ENCODE measurements around the gene LARP4B. TPM values are rescaled to one million over a fixed set of nuclear protein-coding genes. Genes with fewer than 3 reads are reported as not detected.

The LARP4B gene
- total RNA-seq, 1 donor from 2014 or later = 33.1 TPM

GRCh38 chr10:896982-897381 lies 34.5 kb downstream of the LARP4B start:
- Histone ChIP-seq H3K79me2 (ENCODE audit: low read depth) (peaks cover 100% of the 10 kb centered on the region), H3K9ac (no peak overlapping the region), H3K4me2 (no peak overlapping the region), H3K27ac (no peak overlapping the region), H3K9me3 (ENCODE audit: low read depth) (no peaks in the 10 kb centered on the region), H2AFZ (replicated peaks) (no peak overlapping the region), H3K4me3 (no peak overlapping the region), H3K4me1 (no peaks in the 10 kb centered on the region), H3K27me3 (no peaks in the 10 kb centered on the region), H3K36me3 (no peaks in the 10 kb centered on the region), H4K20me1 (ENCODE audit: low read depth) (peaks cover 65% of the 10 kb centered on the region), H3F3A (ENCODE audit: low read depth) (no peaks in the 10 kb centered on the region)
- H3K27me3 Mint-ChIP-seq (ENCODE audit: insufficient read depth, low read depth) = no peaks in the 10 kb centered on the region
- H3K36me3 Mint-ChIP-seq = peaks cover 16% of the 10 kb centered on the region
- H3K4me1 Mint-ChIP-seq = no peaks in the 10 kb centered on the region
- H3K9me3 Mint-ChIP-seq = peaks cover 2% of the 10 kb centered on the region
- no peak overlapping the region for H3K27ac Mint-ChIP-seq
- TF ChIP-seq CTCF (IDR thresholded peaks at IDR 0.05) (no peak), EZH2phosphoT487 (IDR thresholded peaks at IDR 0.05) (no peak), EZH2 (IDR thresholded peaks at IDR 0.05) (no peak)
- H3K4me3 Mint-ChIP-seq = no peak overlapping the region
- DNase-seq (ENCODE audit: low spot score) = no peak

GRCh38 chr10:895324-895723 lies 36.2 kb downstream of the LARP4B start:
- Histone ChIP-seq H3K4me3 (no peak overlapping the region), H3K4me1 (peaks cover 7% of the 10 kb centered on the region), H3K9ac (no peak overlapping the region), H3K9me3 (ENCODE audit: low read depth) (no peaks in the 10 kb centered on the region), H3K36me3 (no peaks in the 10 kb centered on the region), H4K20me1 (ENCODE audit: low read depth) (peaks cover 72% of the 10 kb centered on the region), H3K27me3 (no peaks in the 10 kb centered on the region), H2AFZ (replicated peaks) (no peak overlapping the region), H3K4me2 (no peak overlapping the region), H3F3A (ENCODE audit: low read depth) (no peaks in the 10 kb centered on the region), H3K27ac (no peak overlapping the region), H3K79me2 (ENCODE audit: low read depth) (peaks cover 100% of the 10 kb centered on the region)
- DNase-seq (ENCODE audit: low spot score) = no peak
- Mint-ChIP-seq H3K4me3 (no peak overlapping the region), H3K4me1 (peaks cover 8% of the 10 kb centered on the region), H3K36me3 (peaks cover 15% of the 10 kb centered on the region), H3K27ac (no peak overlapping the region), H3K27me3 (ENCODE audit: insufficient read depth, low read depth) (no peaks in the 10 kb centered on the region), H3K9me3 (peaks cover 4% of the 10 kb centered on the region)
- TF ChIP-seq CTCF (IDR thresholded peaks at IDR 0.05) = no peak
- no peak for TF ChIP-seq EZH2phosphoT487 (IDR thresholded peaks at IDR 0.05)
- no peak for TF ChIP-seq EZH2 (IDR thresholded peaks at IDR 0.05)

GRCh38 chr10:878895-879294 lies 52.6 kb downstream of the LARP4B start:
- H3K79me2 ChIP-seq (ENCODE audit: low read depth) = peaks cover 44% of the 10 kb centered on the region
- DNase-seq (ENCODE audit: low spot score) = no peak
- peaks cover 22% of the 10 kb centered on the region for H3K36me3 Mint-ChIP-seq
- H3K36me3 ChIP-seq = no peaks in the 10 kb centered on the region
- no peaks in the 10 kb centered on the region for H3K27me3 ChIP-seq
- H4K20me1 ChIP-seq (ENCODE audit: low read depth) = peaks cover 26% of the 10 kb centered on the region
- no peak overlapping the region for H3K9ac ChIP-seq
- no peak overlapping the region for H3K27ac Mint-ChIP-seq
- H3K27me3 Mint-ChIP-seq (ENCODE audit: insufficient read depth, low read depth) = no peaks in the 10 kb centered on the region
- H3K4me1 ChIP-seq = no peaks in the 10 kb centered on the region
- TF ChIP-seq CTCF (IDR thresholded peaks at IDR 0.05) (no peak), EZH2phosphoT487 (IDR thresholded peaks at IDR 0.05) (no peak), EZH2 (IDR thresholded peaks at IDR 0.05) (no peak)
- H3K4me1 Mint-ChIP-seq = no peaks in the 10 kb centered on the region
- no peak overlapping the region for H3K27ac ChIP-seq
- H3K4me3 Mint-ChIP-seq = no peak overlapping the region
- H3F3A ChIP-seq (ENCODE audit: low read depth) = no peaks in the 10 kb centered on the region
- no peaks in the 10 kb centered on the region for H3K9me3 ChIP-seq (ENCODE audit: low read depth)
- H2AFZ ChIP-seq (replicated peaks) = no peak overlapping the region
- H3K9me3 Mint-ChIP-seq = no peaks in the 10 kb centered on the region
- H3K4me2 ChIP-seq = no peak overlapping the region
- H3K4me3 ChIP-seq = no peak overlapping the region

Data from neural progenitor cell (in vitro differentiated cells).